Measurements from ENCODE around the gene CD96. TPM values are rescaled to one million over a fixed set of nuclear protein-coding genes. Genes with fewer than 3 reads are reported as not detected.

Gene CD96
- total RNA-seq, 2 donors from 2014 or later: not detected

- no peak overlapping the region for H3K4me3 ChIP-seq (ENCODE audit: low read length)
- Mint-ChIP-seq H3K27me3 (ENCODE audit: insufficient read depth) (no peaks in the 10 kb centered on the region), H3K4me3 (no peak overlapping the region), H3K27ac (no peak overlapping the region), H3K4me1 (peaks cover 9% of the 10 kb centered on the region), H3K9me3 (peaks cover 14% of the 10 kb centered on the region), H3K36me3 (ENCODE audit: low read depth) (no peaks in the 10 kb centered on the region)
- H3K27me3 ChIP-seq (ENCODE audit: control insufficient read depth, insufficient read depth, low read length, poor library complexity, severe bottlenecking): no peaks in the 10 kb centered on the region
- no peak overlapping the region for H3K27ac ChIP-seq (ENCODE audit: low read depth, low read length)
- H3K9me3 ChIP-seq (ENCODE audit: control insufficient read depth, low read length): peaks cover 15% of the 10 kb centered on the region
- no peak for TF ChIP-seq CTCF (conservative IDR thresholded peaks at IDR 0.05)
- no peaks in the 10 kb centered on the region for H3K36me3 ChIP-seq (ENCODE audit: control insufficient read depth, insufficient read depth, low read length)
- no peak overlapping the region for H3K9ac ChIP-seq (ENCODE audit: extremely low read depth, low read length, poor library complexity, severe bottlenecking)
- no peak for DNase-seq
- 85% methylated on average over 3 of the region's 3 CpGs; no CpG with 5 or more reads in 1 of the 2 experiments for WGBS, 2 experiments (ENCODE audit: insufficient coverage in 1 of 2, insufficient read length in 1 of 2)
- peaks cover 2% of the 10 kb centered on the region for H3K4me1 ChIP-seq (ENCODE audit: control insufficient read depth, insufficient read depth, low read length)
Observed at GRCh38 chr3:111617406-111617805, 75.4 kb downstream of the CD96 start.

- Histone ChIP-seq H3K9ac (ENCODE audit: extremely low read depth, low read length, poor library complexity, severe bottlenecking) (no peak overlapping the region), H3K27me3 (ENCODE audit: control insufficient read depth, insufficient read depth, low read length, poor library complexity, severe bottlenecking) (no peaks in the 10 kb centered on the region), H3K4me1 (ENCODE audit: control insufficient read depth, insufficient read depth, low read length) (peaks cover 2% of the 10 kb centered on the region), H3K27ac (ENCODE audit: low read depth, low read length) (no peak overlapping the region), H3K4me3 (ENCODE audit: low read length) (no peak overlapping the region), H3K9me3 (ENCODE audit: control insufficient read depth, low read length) (peaks cover 15% of the 10 kb centered on the region), H3K36me3 (ENCODE audit: control insufficient read depth, insufficient read depth, low read length) (no peaks in the 10 kb centered on the region)
- DNase-seq: no peak
- no peak for TF ChIP-seq CTCF (conservative IDR thresholded peaks at IDR 0.05)
- H3K4me1 Mint-ChIP-seq: peaks cover 9% of the 10 kb centered on the region
- 93 to 97% methylated on average over 3 to 5 of the region's 5 CpGs for WGBS, 2 experiments (ENCODE audit: insufficient coverage in 1 of 2, insufficient read length in 1 of 2)
- no peaks in the 10 kb centered on the region for H3K36me3 Mint-ChIP-seq (ENCODE audit: low read depth)
- no peaks in the 10 kb centered on the region for H3K27me3 Mint-ChIP-seq (ENCODE audit: insufficient read depth)
- peaks cover 14% of the 10 kb centered on the region for H3K9me3 Mint-ChIP-seq
- H3K27ac Mint-ChIP-seq: no peak overlapping the region
- no peak overlapping the region for H3K4me3 Mint-ChIP-seq
Observed at GRCh38 chr3:111617912-111618601, 76.1 kb downstream of the CD96 start.

GRCh38 chr3:111618945-111619344, 76.9 kb downstream of the CD96 start:
- Mint-ChIP-seq H3K4me3 (no peak overlapping the region), H3K27ac (no peak overlapping the region), H3K36me3 (ENCODE audit: low read depth) (no peaks in the 10 kb centered on the region), H3K27me3 (ENCODE audit: insufficient read depth) (no peaks in the 10 kb centered on the region), H3K9me3 (peaks cover 14% of the 10 kb centered on the region), H3K4me1 (peaks cover 9% of the 10 kb centered on the region)
- Histone ChIP-seq H3K9me3 (ENCODE audit: control insufficient read depth, low read length) (peaks cover 15% of the 10 kb centered on the region), H3K27ac (ENCODE audit: low read depth, low read length) (no peak overlapping the region), H3K27me3 (ENCODE audit: control insufficient read depth, insufficient read depth, low read length, poor library complexity, severe bottlenecking) (no peaks in the 10 kb centered on the region), H3K36me3 (ENCODE audit: control insufficient read depth, insufficient read depth, low read length) (no peaks in the 10 kb centered on the region), H3K4me3 (ENCODE audit: low read length) (no peak overlapping the region), H3K4me1 (ENCODE audit: control insufficient read depth, insufficient read depth, low read length) (peaks cover 2% of the 10 kb centered on the region), H3K9ac (ENCODE audit: extremely low read depth, low read length, poor library complexity, severe bottlenecking) (no peak overlapping the region)
- TF ChIP-seq CTCF (conservative IDR thresholded peaks at IDR 0.05): no peak
- no peak for DNase-seq

Measured in endodermal cell (in vitro differentiated cells).